Erythroblast (primary cell): ENCODE results near the gene DPH3.

ENCODE experiments used
- GATA1 ChIP-seq: IDR thresholded peaks from 2 replicates; pipeline ENCODE4 v1.6.1; 2011; ENCODE audit warnings: low read depth, mild to moderate bottlenecking, control low read depth, low read length, moderate library complexity
- POLR2A ChIP-seq: IDR thresholded peaks from 2 replicates; pipeline ENCODE4 v1.6.1; 2011; ENCODE audit warnings: mild to moderate bottlenecking, low read length

DNA sequence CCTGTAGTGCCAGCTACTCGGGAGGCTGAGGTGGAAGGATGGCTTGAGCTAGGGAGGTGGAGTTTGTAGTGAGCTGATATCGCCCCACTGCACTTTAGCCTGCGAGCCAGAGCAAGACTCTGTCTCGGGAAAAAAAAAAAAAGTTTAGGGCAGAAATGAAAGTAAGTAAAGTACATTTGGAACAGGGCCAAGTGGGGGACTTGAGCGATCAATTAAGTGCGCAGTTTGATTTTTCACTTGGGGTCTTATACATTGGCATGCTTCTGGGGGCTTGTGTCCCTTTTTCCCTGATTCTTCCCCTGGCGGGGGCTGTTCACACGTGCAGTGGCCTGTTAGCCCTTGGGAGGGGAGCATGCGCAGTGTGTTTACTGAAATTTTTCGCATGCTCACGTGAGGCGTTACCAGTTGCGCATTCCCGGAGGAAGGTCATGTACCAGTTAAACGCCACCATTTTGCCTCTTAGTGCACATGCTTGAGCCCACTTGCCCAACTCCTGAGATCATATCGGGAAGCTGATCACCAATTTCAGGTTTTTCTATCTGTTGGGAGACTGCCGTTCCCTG is 48.3 kb downstream of the DPH3 start:
- TF ChIP-seq POLR2A (no peak), GATA1 (no peak)
